ENCODE measurements around the gene SLCO2A1.

The SLCO2A1 gene

DNA sequence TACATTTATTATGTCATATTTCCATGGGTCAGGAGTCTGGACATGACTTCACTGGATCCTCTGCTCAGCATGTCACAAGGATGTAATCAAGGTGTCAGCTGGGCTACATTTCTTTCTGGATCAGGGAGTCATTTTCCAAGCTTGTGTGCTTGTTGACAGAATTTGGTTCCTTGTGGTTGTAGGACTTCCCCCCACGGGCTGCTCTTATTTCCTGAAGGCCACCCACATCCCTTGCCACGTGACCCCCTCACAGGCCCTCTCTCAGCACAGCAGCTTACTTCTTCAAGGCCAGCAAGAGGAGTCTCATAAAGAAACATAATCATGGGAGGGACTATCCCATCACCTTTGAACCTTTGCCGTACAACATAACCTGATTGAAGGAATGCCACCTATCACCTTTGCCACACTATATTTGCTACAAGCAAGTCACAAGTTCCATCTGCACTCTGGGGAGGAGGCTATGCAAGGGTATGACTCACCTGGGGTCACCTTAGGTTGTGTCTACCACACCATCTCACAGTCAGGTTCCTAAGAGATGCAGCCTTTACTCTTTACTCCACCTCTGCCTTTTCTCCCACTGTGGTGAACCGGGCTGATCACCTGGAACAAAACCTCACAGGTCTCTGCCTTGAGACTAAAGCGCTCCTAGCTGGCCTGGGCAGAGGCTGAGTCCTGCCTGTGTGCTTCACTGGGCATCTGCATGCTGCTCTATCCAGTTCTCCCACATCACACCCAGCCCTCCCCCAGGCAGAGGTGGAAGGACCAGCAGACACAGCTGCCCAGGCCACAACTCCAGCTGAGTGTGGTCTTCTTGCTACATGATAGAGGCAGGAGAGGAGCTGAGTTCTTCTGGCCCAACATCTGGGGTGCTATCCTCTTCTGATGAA, 147.5 kb downstream of the SLCO2A1 start:
- DNase-seq, result no peak

GRCh38 chr3:133881492-133881891, 148.2 kb downstream of the SLCO2A1 start:
- DNase-seq, result no peak

DNA sequence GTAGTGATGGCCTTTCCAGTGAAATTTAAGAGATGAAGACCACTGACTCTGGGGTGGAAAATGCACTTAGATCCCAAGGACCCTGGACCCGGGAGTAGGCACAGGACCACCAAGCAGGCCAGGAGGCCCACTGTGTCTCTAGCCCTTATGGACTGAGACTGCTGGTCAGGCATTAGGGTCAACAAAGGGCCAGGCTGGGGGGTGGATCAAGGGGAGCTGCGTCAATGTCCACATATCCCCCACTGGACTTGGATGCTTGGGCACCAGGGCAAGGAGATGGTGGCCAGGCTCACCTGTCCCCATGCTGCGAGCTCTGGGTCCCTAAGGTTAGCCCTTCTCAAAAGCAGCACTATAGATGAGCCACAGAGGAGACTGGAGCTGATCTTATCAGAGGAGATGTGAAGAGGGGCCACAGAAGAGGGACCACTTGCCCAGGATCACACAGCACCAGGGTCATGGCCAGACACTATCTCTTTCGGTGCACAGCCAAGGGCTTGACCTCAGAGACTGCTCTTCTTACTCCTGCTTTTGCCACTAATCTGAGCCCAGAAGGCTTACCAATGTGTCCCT, 148.8 kb downstream of the SLCO2A1 start:
- DNase-seq, result no peak

- DNase-seq, result no peak
These were observed 149.4 kb downstream of the SLCO2A1 start for GRCh38 chr3:133880287-133880686.

- no peak for DNase-seq
These were observed 151.2 kb downstream of the SLCO2A1 start for GRCh38 chr3:133878518-133878917.
